ENCODE results near the gene CD151.
A peak's percentile ranks its signal among the peaks of the same experiment; 100 is the strongest.

Gene CD151

DNA sequence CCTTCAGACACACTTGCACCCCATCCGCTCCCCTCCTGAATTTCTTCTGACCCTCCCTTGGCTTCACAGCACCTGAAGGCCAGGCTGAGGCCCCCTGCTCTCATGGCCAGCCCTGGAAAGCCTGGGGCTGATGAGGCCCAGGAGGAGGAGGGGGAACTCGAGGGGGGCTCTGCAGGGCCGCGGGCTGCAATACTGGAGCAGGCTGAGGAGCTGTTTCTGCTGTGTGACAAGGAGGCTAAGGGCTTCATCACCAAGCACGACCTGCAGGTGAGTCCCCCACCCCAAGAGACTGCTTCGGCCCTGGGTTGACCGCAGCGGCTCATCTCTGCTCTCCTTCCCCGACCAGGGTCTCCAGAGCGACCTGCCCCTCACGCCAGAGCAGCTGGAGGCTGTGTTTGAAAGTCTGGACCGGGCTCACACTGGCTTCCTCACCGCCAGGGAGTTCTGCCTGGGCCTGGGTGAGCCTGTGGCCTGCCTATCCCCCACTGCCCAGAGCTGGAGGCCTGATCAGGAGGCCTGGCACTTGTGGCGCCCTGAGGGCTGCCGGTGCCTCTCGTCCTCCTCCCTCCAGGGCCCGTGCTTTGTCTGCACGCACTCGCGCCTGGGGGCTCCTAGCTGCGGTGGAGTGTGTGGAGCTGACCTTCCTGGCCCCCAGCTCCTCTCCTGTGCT lies 4.1 kb upstream of the CD151 start:
- TF ChIP-seq, protein P1, sequence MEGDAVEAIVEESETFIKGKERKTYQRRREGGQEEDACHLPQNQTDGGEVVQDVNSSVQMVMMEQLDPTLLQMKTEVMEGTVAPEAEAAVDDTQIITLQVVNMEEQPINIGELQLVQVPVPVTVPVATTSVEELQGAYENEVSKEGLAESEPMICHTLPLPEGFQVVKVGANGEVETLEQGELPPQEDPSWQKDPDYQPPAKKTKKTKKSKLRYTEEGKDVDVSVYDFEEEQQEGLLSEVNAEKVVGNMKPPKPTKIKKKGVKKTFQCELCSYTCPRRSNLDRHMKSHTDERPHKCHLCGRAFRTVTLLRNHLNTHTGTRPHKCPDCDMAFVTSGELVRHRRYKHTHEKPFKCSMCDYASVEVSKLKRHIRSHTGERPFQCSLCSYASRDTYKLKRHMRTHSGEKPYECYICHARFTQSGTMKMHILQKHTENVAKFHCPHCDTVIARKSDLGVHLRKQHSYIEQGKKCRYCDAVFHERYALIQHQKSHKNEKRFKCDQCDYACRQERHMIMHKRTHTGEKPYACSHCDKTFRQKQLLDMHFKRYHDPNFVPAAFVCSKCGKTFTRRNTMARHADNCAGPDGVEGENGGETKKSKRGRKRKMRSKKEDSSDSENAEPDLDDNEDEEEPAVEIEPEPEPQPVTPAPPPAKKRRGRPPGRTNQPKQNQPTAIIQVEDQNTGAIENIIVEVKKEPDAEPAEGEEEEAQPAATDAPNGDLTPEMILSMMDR (IDR thresholded peaks at IDR 0.05; ENCODE audit: low read length): no peak
- no peak for TF ChIP-seq EZH2 (IDR thresholded peaks at IDR 0.05; ENCODE audit: borderline replicate concordance, low read length)
- no peak overlapping the region for H3K4me3 ChIP-seq (ENCODE audit: low read depth, low read length, poor library complexity, severe bottlenecking)
- H2AFZ ChIP-seq (ENCODE audit: low read length): no peak overlapping the region
- H3F3A ChIP-seq (ENCODE audit: insufficient read depth, low read length): no peaks in the 10 kb centered on the region
- no peaks in the 10 kb centered on the region for H3K9me3 ChIP-seq (ENCODE audit: low read length)
- H3K4me2 ChIP-seq (ENCODE audit: low read length): no peak overlapping the region
- H3K36me3 ChIP-seq (ENCODE audit: insufficient read depth, low read length): peaks cover 14% of the 10 kb centered on the region
- H3K4me1 ChIP-seq (ENCODE audit: insufficient read depth, low read length, severe bottlenecking): peaks cover 31% of the 10 kb centered on the region
- no peaks in the 10 kb centered on the region for H3K9me2 ChIP-seq (ENCODE audit: low read depth, low read length)
- no peaks in the 10 kb centered on the region for H4K20me1 ChIP-seq (ENCODE audit: insufficient read depth, low read length)
- no peak overlapping the region for H3K27ac ChIP-seq (ENCODE audit: low read depth, low read length, poor library complexity, severe bottlenecking)
- H3K27me3 ChIP-seq (ENCODE audit: insufficient read depth, low read length): peaks cover 22% of the 10 kb centered on the region
- H3K79me2 ChIP-seq (ENCODE audit: insufficient read depth, low read length): no peaks in the 10 kb centered on the region
- no peak overlapping the region for H3K9ac ChIP-seq (ENCODE audit: low read length)

DNA sequence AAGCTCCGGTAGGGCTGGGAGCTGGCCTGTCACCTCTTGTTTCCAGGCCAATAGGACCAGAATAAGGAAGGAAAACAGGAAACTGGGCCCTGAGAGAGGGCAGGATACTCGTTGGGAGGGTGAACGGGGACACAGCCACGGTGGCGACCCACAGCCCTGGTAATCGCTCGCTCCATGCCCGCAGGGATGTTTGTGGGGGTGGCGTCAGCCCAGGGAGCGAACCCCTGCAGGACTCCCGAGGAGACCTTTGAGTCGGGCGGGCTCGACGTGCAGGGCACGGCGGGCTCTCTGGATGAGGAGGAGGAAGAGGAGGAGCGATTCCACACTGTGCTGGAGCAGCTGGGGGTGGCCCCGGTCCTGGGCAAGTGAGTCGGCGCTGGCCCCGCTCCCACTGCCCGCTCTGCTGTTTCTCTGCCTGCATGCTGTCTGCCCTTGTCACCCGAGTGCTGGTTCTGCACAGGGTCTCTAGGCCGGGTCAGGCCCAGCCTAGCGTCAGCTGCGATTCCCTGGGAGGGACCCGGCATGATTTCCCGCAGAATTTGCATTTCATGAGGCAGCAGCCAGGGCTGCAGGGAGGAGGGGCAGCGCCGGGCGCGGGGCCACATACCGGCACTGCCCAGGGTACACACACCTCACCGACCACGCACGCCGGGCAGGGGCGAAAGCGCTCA lies 3.4 kb upstream of the CD151 start:
- peaks cover 31% of the 10 kb centered on the region for H3K4me1 ChIP-seq (ENCODE audit: insufficient read depth, low read length, severe bottlenecking)
- H3K36me3 ChIP-seq (ENCODE audit: insufficient read depth, low read length): peaks cover 14% of the 10 kb centered on the region
- no peak overlapping the region for H2AFZ ChIP-seq (ENCODE audit: low read length)
- no peak overlapping the region for H3K27ac ChIP-seq (ENCODE audit: low read depth, low read length, poor library complexity, severe bottlenecking)
- H3K9me2 ChIP-seq (ENCODE audit: low read depth, low read length): no peaks in the 10 kb centered on the region
- H3K4me2 ChIP-seq (ENCODE audit: low read length): peak overlapping the region; percentile 70
- no peaks in the 10 kb centered on the region for H3K79me2 ChIP-seq (ENCODE audit: insufficient read depth, low read length)
- no peak for TF ChIP-seq EZH2 (IDR thresholded peaks at IDR 0.05; ENCODE audit: borderline replicate concordance, low read length)
- TF ChIP-seq, protein P1 (IDR thresholded peaks at IDR 0.05; ENCODE audit: low read length): no peak
- H3K4me3 ChIP-seq (ENCODE audit: low read depth, low read length, poor library complexity, severe bottlenecking): peak overlapping the region; percentile 47
- H4K20me1 ChIP-seq (ENCODE audit: insufficient read depth, low read length): no peaks in the 10 kb centered on the region
- no peaks in the 10 kb centered on the region for H3F3A ChIP-seq (ENCODE audit: insufficient read depth, low read length)
- H3K27me3 ChIP-seq (ENCODE audit: insufficient read depth, low read length): peaks cover 22% of the 10 kb centered on the region
- no peaks in the 10 kb centered on the region for H3K9me3 ChIP-seq (ENCODE audit: low read length)
- H3K9ac ChIP-seq (ENCODE audit: low read length): no peak overlapping the region

DNA sequence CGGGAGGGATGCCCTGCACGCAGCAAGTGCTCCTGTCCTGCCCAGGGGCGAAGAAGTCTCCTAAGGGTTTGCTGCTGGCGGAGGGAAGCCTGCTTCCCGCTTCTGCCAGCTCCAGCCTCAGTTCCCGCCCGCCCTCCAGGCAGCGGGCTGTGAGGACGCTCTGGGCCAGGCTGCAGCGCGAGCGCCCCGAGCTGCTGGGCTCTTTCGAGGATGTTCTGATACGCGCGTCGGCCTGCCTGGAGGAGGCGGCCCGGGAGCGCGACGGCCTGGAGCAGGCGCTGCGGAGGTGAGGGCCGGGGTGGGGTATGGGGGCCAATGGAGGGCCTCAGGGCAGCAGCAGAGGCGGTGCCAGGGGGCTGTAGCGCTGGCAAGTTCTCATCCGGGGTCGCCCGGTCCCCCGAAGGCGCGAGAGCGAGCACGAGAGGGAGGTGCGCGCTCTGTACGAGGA lies 2.9 kb upstream of the CD151 start:
- no peaks in the 10 kb centered on the region for H3K79me2 ChIP-seq (ENCODE audit: insufficient read depth, low read length)
- H4K20me1 ChIP-seq (ENCODE audit: insufficient read depth, low read length): no peaks in the 10 kb centered on the region
- no peaks in the 10 kb centered on the region for H3F3A ChIP-seq (ENCODE audit: insufficient read depth, low read length)
- H3K9me2 ChIP-seq (ENCODE audit: low read depth, low read length): no peaks in the 10 kb centered on the region
- H3K9me3 ChIP-seq (ENCODE audit: low read length): no peaks in the 10 kb centered on the region
- H3K4me3 ChIP-seq (ENCODE audit: low read depth, low read length, poor library complexity, severe bottlenecking): peak overlapping the region; percentile 47
- no peak overlapping the region for H3K9ac ChIP-seq (ENCODE audit: low read length)
- TF ChIP-seq, protein P1 (IDR thresholded peaks at IDR 0.05; ENCODE audit: low read length): no peak
- TF ChIP-seq EZH2 (IDR thresholded peaks at IDR 0.05; ENCODE audit: borderline replicate concordance, low read length): no peak
- no peak overlapping the region for H3K27ac ChIP-seq (ENCODE audit: low read depth, low read length, poor library complexity, severe bottlenecking)
- peaks cover 22% of the 10 kb centered on the region for H3K27me3 ChIP-seq (ENCODE audit: insufficient read depth, low read length)
- H2AFZ ChIP-seq (ENCODE audit: low read length): no peak overlapping the region
- H3K4me1 ChIP-seq (ENCODE audit: insufficient read depth, low read length, severe bottlenecking): peaks cover 31% of the 10 kb centered on the region
- peak overlapping the region; percentile 70 for H3K4me2 ChIP-seq (ENCODE audit: low read length)
- H3K36me3 ChIP-seq (ENCODE audit: insufficient read depth, low read length): peaks cover 10% of the 10 kb centered on the region
